Loucy (cell line): Measurements from ENCODE around the gene SGPL1.

ENCODE experiments used
- H2AFZ ChIP-seq: fragments of 200-600 bp; sonication (generic); 2 replicates; pipeline ENCODE4 v1.6.0; 2016; ENCODE audit warnings: antibody characterized with exemption, mild to moderate bottlenecking, low read length, moderate library complexity
- H3F3A ChIP-seq: fragments of 200-600 bp; 2 replicates; pipeline ENCODE4 v1.6.0; 2016; ENCODE audit warnings: antibody characterized with exemption, low read depth, mild to moderate bottlenecking
- H3K27me3 ChIP-seq: fragments of 200-600 bp; sonication (generic); 2 replicates; pipeline ENCODE4 v1.6.1; 2014; ENCODE audit warnings: low read length, mild to moderate bottlenecking; ENCODE audit not compliant: insufficient read depth, poor library complexity, severe bottlenecking
- H3K36me3 ChIP-seq: fragments of 200-600 bp; sonication (generic); 2 replicates; pipeline ENCODE4 v1.6.1; 2016; ENCODE audit warnings: low read length; ENCODE audit not compliant: insufficient read depth
- H3K4me1 ChIP-seq: fragments of 200-600 bp; sonication (generic); 2 replicates; pipeline ENCODE4 v1.5.1; 2014; ENCODE audit warnings: low read length, mild to moderate bottlenecking; ENCODE audit not compliant: insufficient read depth, poor library complexity, severe bottlenecking
- H3K4me2 ChIP-seq: fragments of 200-600 bp; sonication (generic); 2 replicates; pipeline ENCODE4 v1.6.0; 2014; ENCODE audit warnings: antibody characterized with exemption, low read length, low read depth, mild to moderate bottlenecking; ENCODE audit not compliant: poor library complexity, severe bottlenecking
- H3K4me3 ChIP-seq: fragments of 200-600 bp; sonication (generic); 2 replicates; pipeline ENCODE4 v1.5.1; 2014; ENCODE audit warnings: low read length, mild to moderate bottlenecking, mixed read lengths; ENCODE audit not compliant: poor library complexity, severe bottlenecking
- H3K79me2 ChIP-seq: fragments of 200-600 bp; sonication (generic); 2 replicates; pipeline ENCODE4 v1.6.1; 2014; ENCODE audit warnings: low read length; ENCODE audit not compliant: insufficient read depth
- H3K9ac ChIP-seq: fragments of 200-600 bp; sonication (generic); 2 replicates; pipeline ENCODE4 v1.6.0; 2014; ENCODE audit warnings: mild to moderate bottlenecking, low read depth, low read length, moderate library complexity; ENCODE audit not compliant: poor library complexity, severe bottlenecking
- H3K9me2 ChIP-seq: fragments of 200-600 bp; sonication (generic); replicated peaks from 2 replicates; pipeline ENCODE4 v1.6.1; 2016; ENCODE audit warnings: low read depth, low read length, mixed read lengths
- H3K9me3 ChIP-seq: fragments of 200-600 bp; sonication (generic); 2 replicates; pipeline ENCODE4 v1.6.1; 2014; ENCODE audit warnings: mild to moderate bottlenecking, antibody characterized with exemption, low read length, low read depth; ENCODE audit not compliant: insufficient read depth
- H4K20me1 ChIP-seq: fragments of 200-600 bp; sonication (generic); 2 replicates; pipeline ENCODE4 v1.6.0; 2014; ENCODE audit warnings: antibody characterized with exemption, low read length, mild to moderate bottlenecking; ENCODE audit not compliant: insufficient read depth, poor library complexity, severe bottlenecking
- CTCF ChIP-seq: fragments of 200-600 bp; sonication (generic); conservative IDR thresholded peaks from 2 replicates; pipeline ENCODE4 v1.5.1; 2014; ENCODE audit warnings: mild to moderate bottlenecking, antibody characterized with exemption, low read length
- EZH2phosphoT487 ChIP-seq: fragments of 200-600 bp; IDR thresholded peaks from 2 replicates; pipeline ENCODE4 v1.6.1; 2018; ENCODE audit warnings: antibody characterized with exemption, mild to moderate bottlenecking, moderate library complexity, borderline replicate concordance

Gene SGPL1

DNA sequence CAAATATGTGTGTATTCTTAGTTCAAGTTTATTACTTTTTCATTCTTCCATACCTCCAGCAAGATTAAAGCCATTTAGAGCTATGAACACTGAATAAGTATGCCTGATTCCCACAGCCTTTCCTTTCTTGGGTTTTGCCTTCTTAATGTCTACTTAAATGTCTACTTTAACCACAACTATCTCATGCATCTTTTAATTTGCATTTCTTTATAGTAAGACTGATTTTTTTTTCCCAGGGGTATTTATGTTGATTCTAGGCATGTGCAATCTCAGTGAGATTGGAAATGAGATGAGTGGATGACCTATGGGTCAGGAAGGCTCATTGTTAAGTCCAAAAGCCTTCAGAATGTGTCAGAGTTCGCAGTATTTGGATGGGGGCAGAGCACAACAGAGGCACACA, 69.0 kb downstream of the SGPL1 start:
- Histone ChIP-seq H3K9ac (no peak overlapping the region), H3K9me2 (no peaks in the 10 kb centered on the region), H3K79me2 (no peaks in the 10 kb centered on the region), H3K4me2 (no peak overlapping the region), H3K4me3 (no peak overlapping the region), H2AFZ (no peak overlapping the region), H3F3A (no peaks in the 10 kb centered on the region), H3K4me1 (peaks cover 15% of the 10 kb centered on the region), H3K9me3 (no peaks in the 10 kb centered on the region), H3K27me3 (no peaks in the 10 kb centered on the region), H4K20me1 (no peaks in the 10 kb centered on the region), H3K36me3 (no peaks in the 10 kb centered on the region; the same call in 1 of the 2 replicates)
- TF ChIP-seq EZH2phosphoT487, result no peak

GRCh38 chr10:70885481-70885880, 69.7 kb downstream of the SGPL1 start:
- Histone ChIP-seq H3K27me3 (no peaks in the 10 kb centered on the region), H3K9me3 (no peaks in the 10 kb centered on the region), H3K4me1 (peaks cover 15% of the 10 kb centered on the region), H3K79me2 (no peaks in the 10 kb centered on the region), H4K20me1 (no peaks in the 10 kb centered on the region), H2AFZ (no peak overlapping the region), H3K9me2 (no peaks in the 10 kb centered on the region), H3K4me3 (no peak overlapping the region), H3K9ac (no peak overlapping the region), H3K36me3 (no peaks in the 10 kb centered on the region; the same call in 1 of the 2 replicates), H3F3A (no peaks in the 10 kb centered on the region), H3K4me2 (no peak overlapping the region)
- TF ChIP-seq CTCF (no peak), EZH2phosphoT487 (no peak)

GRCh38 chr10:70885931-70886903, 70.5 kb downstream of the SGPL1 start:
- TF ChIP-seq CTCF (no peak), EZH2phosphoT487 (no peak)
- H3K9me3 ChIP-seq, result no peaks in the 10 kb centered on the region
- no peaks in the 10 kb centered on the region for H4K20me1 ChIP-seq
- H3K9me2 ChIP-seq, result no peaks in the 10 kb centered on the region
- no peak overlapping the region for H3K9ac ChIP-seq
- H3K79me2 ChIP-seq, result no peaks in the 10 kb centered on the region
- H3F3A ChIP-seq, result no peaks in the 10 kb centered on the region
- no peaks in the 10 kb centered on the region; the same call in 1 of the 2 replicates for H3K36me3 ChIP-seq
- peaks cover 15% of the 10 kb centered on the region for H3K4me1 ChIP-seq
- H3K4me3 ChIP-seq, result no peak overlapping the region
- peak overlapping the region; percentile 93 for H3K4me2 ChIP-seq
- H2AFZ ChIP-seq, result no peak overlapping the region
- H3K27me3 ChIP-seq, result no peaks in the 10 kb centered on the region
